H1 (cell line): ENCODE measurements around the gene GTF2A2. TPM values are rescaled to one million over a fixed set of nuclear protein-coding genes. Genes with fewer than 3 reads are reported as not detected.

Experiments
- polyA plus RNA-seq, 7 experiments: library from polyadenylated mRNA; depleted of rRNA in 3 of 7; stranded (reverse) in 5 of 7; unstranded in 2 of 7; fragments of >200 nt in 5 of 7; fragments of 200-250 nt in 2 of 7; gene quantifications; 1 replicate in 5 of 7; 2 replicates in 1 of 7; 4 replicates in 1 of 7; pipeline versions ENCODE4 v1.2.1 to v1.2.3, GENCODE V29; 2011 to 2013; ENCODE audit warnings: missing spikeins in 2 of 7, mixed read lengths in 2 of 7
- total RNA-seq: library from RNA; stranded (reverse); fragmentation: NEBNext Ultra II Directional; extraction: Animal tissue kit (Norgen Biotek cat#: 25700); gene quantifications from 2 replicates; pipeline ENCODE4 v1.2.1, GENCODE V29; 2021
- TF ChIP-seq, protein P1 (sequence below): IDR thresholded peaks from 2 replicates; pipeline ENCODE4 v1.6.1; 2012; ENCODE audit warnings: low read length, inconsistent platforms

Gene GTF2A2
- total and polyA plus RNA-seq, 2 of the 8 experiments (the other 6 are each of a cell fraction or from before 2014, with no cell fraction given): 52.2 to 161 TPM

DNA sequence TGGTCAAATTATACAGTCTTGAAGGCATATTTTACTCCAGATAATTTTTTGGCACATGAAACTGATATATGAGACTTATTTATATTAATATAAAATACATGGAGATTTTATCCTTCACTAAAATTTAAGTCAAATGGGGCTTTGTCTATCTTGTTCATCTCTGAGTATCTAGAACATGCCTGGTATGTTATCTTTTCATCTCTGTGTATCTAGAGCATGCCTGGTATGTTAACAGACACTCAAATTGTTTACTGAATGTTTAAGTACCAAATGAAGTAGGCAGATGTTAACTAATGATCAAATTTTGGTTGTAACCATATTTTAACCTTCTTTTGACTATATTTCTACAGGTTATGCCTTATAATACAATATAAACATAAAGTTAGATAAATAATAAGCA lies 7.7 kb downstream of the GTF2A2 start (continued):
- TF ChIP-seq, protein P1, sequence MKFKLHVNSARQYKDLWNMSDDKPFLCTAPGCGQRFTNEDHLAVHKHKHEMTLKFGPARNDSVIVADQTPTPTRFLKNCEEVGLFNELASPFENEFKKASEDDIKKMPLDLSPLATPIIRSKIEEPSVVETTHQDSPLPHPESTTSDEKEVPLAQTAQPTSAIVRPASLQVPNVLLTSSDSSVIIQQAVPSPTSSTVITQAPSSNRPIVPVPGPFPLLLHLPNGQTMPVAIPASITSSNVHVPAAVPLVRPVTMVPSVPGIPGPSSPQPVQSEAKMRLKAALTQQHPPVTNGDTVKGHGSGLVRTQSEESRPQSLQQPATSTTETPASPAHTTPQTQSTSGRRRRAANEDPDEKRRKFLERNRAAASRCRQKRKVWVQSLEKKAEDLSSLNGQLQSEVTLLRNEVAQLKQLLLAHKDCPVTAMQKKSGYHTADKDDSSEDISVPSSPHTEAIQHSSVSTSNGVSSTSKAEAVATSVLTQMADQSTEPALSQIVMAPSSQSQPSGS: no peak
